HL-60 (cell line): Measurements from ENCODE around the gene TRIO.

Source experiments
- GABPA ChIP-seq: IDR thresholded peaks from 2 replicates; pipeline ENCODE4 v1.6.1; 2012; ENCODE audit warnings: low read depth
- TF ChIP-seq, protein P1 (sequence below): IDR thresholded peaks from one replicate; pipeline ENCODE4 v1.5.1; 2011; ENCODE audit warnings: low read length, control low read depth, inconsistent platforms; ENCODE audit not compliant: insufficient read depth

DNA sequence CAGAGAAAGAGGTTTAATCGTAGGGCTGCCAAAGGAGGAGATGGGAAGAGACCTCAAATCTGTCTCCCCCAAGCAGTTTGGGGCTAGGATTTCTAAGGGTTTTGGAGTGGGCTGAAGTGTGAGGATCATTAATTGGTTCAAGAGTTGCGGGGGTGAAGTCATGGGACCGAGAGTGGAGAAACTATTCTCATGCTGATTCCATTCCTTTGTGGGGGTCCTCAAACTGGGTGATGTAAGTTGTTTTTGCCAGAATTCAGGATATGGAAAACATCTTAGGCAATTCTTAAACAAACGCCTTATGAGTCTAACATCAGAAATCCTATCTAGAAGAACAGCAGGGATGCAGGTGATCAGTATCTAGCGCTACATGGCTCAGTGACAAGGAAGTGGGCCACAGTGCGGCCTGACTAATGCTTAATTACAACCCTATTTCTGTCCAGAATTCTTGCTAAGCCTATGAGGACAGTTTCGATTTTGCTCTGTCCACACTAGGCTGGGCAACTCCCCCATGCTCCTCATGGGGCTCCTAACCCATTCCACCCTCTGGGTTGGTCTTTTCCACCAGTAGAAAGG lies 27.7 kb upstream of the TRIO start:
- TF ChIP-seq, protein P1, sequence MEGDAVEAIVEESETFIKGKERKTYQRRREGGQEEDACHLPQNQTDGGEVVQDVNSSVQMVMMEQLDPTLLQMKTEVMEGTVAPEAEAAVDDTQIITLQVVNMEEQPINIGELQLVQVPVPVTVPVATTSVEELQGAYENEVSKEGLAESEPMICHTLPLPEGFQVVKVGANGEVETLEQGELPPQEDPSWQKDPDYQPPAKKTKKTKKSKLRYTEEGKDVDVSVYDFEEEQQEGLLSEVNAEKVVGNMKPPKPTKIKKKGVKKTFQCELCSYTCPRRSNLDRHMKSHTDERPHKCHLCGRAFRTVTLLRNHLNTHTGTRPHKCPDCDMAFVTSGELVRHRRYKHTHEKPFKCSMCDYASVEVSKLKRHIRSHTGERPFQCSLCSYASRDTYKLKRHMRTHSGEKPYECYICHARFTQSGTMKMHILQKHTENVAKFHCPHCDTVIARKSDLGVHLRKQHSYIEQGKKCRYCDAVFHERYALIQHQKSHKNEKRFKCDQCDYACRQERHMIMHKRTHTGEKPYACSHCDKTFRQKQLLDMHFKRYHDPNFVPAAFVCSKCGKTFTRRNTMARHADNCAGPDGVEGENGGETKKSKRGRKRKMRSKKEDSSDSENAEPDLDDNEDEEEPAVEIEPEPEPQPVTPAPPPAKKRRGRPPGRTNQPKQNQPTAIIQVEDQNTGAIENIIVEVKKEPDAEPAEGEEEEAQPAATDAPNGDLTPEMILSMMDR, result no peak
- TF ChIP-seq GABPA, result no peak
